Sigmoid colon (tissue), 4 donors: ENCODE measurements around the gene GRIK3.

Experiments used
- POLR2A ChIP-seq, 2 donors: fragments of 450-650 bp; IDR thresholded peaks; one replicate each; pipeline ENCODE4 v1.6.1; 2016; ENCODE audit warnings: antibody characterized with exemption in 2 of 2, mild to moderate bottlenecking in 2 of 2, moderate library complexity in 2 of 2
- POLR2AphosphoS5 ChIP-seq, 4 donors: sonication (generic); formaldehyde crosslinking; IDR thresholded peaks; one replicate each; pipeline ENCODE4 v1.6.1; 2017; ENCODE audit warnings: antibody characterized with exemption in 4 of 4
- TF ChIP-seq, protein P1 (sequence below), 4 experiments: fragments of 450-650 bp in 3 of 4; fragments of 200-600 bp in 1 of 4; IDR thresholded peaks; one replicate each; pipeline ENCODE4 v1.5.1; 2016 to 2019; ENCODE audit warnings: antibody characterized with exemption in 4 of 4, mild to moderate bottlenecking in 3 of 4, moderate library complexity in 2 of 4

DNA sequence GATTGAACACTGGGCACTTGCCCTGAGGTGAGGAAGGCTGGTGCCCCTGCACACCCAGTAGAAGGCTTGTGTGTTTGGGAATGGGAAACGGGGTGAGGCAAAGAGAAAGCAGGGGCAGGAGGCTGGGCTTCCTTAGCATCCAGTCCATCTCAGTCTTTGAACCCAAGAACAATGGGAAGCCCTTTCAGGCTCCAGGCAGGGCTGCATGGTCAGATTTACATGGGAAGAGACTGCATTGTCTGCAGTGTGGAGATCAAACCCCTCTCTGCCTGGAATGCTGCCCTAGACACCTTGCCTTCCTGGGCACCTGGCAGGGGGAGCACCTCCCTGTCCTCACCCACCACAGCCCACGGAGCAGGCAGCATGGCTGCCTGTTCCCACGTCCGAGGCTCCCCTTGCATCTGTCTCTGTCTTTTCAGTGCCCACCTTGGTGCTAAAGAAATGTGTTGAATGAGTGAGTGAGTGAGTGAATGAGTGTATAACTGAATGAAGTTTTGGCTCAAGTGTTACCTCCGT is 268.5 kb downstream of the GRIK3 start:
- TF ChIP-seq, protein P1, sequence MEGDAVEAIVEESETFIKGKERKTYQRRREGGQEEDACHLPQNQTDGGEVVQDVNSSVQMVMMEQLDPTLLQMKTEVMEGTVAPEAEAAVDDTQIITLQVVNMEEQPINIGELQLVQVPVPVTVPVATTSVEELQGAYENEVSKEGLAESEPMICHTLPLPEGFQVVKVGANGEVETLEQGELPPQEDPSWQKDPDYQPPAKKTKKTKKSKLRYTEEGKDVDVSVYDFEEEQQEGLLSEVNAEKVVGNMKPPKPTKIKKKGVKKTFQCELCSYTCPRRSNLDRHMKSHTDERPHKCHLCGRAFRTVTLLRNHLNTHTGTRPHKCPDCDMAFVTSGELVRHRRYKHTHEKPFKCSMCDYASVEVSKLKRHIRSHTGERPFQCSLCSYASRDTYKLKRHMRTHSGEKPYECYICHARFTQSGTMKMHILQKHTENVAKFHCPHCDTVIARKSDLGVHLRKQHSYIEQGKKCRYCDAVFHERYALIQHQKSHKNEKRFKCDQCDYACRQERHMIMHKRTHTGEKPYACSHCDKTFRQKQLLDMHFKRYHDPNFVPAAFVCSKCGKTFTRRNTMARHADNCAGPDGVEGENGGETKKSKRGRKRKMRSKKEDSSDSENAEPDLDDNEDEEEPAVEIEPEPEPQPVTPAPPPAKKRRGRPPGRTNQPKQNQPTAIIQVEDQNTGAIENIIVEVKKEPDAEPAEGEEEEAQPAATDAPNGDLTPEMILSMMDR (IDR thresholded peaks at IDR 0.05): no peak
- TF ChIP-seq POLR2A (IDR thresholded peaks at IDR 0.05): no peak
- no peak for TF ChIP-seq POLR2AphosphoS5 (IDR thresholded peaks at IDR 0.05)
